Stimulated activated CD8-positive, alpha-beta memory T cell treated with anti-CD3 and anti-CD28 coated beads, Interleukin-4, amount 100 ng/mL, for 24 hours (primary cell): ENCODE measurements around the gene KCNH1.

Experiments used
- DNase-seq: peaks from one replicate; pipeline ENCODE4 v3.0.0-alpha.2; 2020; ENCODE audit warnings: low read depth

KCNH1 gene

GRCh38 chr1:210797422-210797821, 336.5 kb downstream of the KCNH1 start:
- no peak for DNase-seq

- no peak for DNase-seq
These were observed 337.5 kb downstream of the KCNH1 start for GRCh38 chr1:210796421-210796820.

- DNase-seq: no peak
These were observed 339.5 kb downstream of the KCNH1 start for GRCh38 chr1:210794445-210794844.

- no peak for DNase-seq
These were observed 341.5 kb downstream of the KCNH1 start for GRCh38 chr1:210792250-210793102.

GRCh38 chr1:210790196-210790595, 343.8 kb downstream of the KCNH1 start:
- no peak for DNase-seq

GRCh38 chr1:210787800-210788199, 346.1 kb downstream of the KCNH1 start:
- no peak for DNase-seq

GRCh38 chr1:210786546-210786945, 347.4 kb downstream of the KCNH1 start:
- no peak for DNase-seq

GRCh38 chr1:210783925-210784324, 350.0 kb downstream of the KCNH1 start:
- DNase-seq: no peak

GRCh38 chr1:210781652-210782051, 352.3 kb downstream of the KCNH1 start:
- DNase-seq: no peak

GRCh38 chr1:210779269-210779668, 354.7 kb downstream of the KCNH1 start:
- DNase-seq: no peak

GRCh38 chr1:210777914-210778313, 356.0 kb downstream of the KCNH1 start:
- DNase-seq: no peak

- DNase-seq: no peak
These were observed 357.2 kb downstream of the KCNH1 start for GRCh38 chr1:210776712-210777111.

- DNase-seq: no peak
These were observed 358.7 kb downstream of the KCNH1 start for GRCh38 chr1:210775289-210775688.

GRCh38 chr1:210773450-210773849, 360.5 kb downstream of the KCNH1 start:
- no peak for DNase-seq

- no peak for DNase-seq
These were observed 362.8 kb downstream of the KCNH1 start for GRCh38 chr1:210771131-210771530.

GRCh38 chr1:210770396-210770984, 363.5 kb downstream of the KCNH1 start:
- DNase-seq: no peak

- DNase-seq: no peak
These were observed 364.5 kb downstream of the KCNH1 start for GRCh38 chr1:210769473-210769872.

GRCh38 chr1:210764536-210764935, 369.4 kb downstream of the KCNH1 start:
- no peak for DNase-seq

- no peak for DNase-seq
These were observed 375.2 kb downstream of the KCNH1 start for GRCh38 chr1:210758761-210759160.

- DNase-seq: no peak
These were observed 375.7 kb downstream of the KCNH1 start for GRCh38 chr1:210758261-210758660.

GRCh38 chr1:210757677-210758076, 376.3 kb downstream of the KCNH1 start:
- no peak for DNase-seq

GRCh38 chr1:210755991-210756659, 377.8 kb downstream of the KCNH1 start:
- DNase-seq: no peak
